Measurements from ENCODE around the gene GAK. TPM values are rescaled to one million over a fixed set of nuclear protein-coding genes. Genes with fewer than 3 reads are reported as not detected.

GAK gene
- total RNA-seq, 1 experiment from 2014 or later: 117 TPM

- H3K27ac ChIP-seq (ENCODE audit: low read length): no peak overlapping the region
- no peaks in the 10 kb centered on the region for H3K27me3 ChIP-seq (ENCODE audit: low read length)
- H3K4me1 ChIP-seq (ENCODE audit: insufficient read depth, low read length): no peaks in the 10 kb centered on the region
- no peaks in the 10 kb centered on the region for H3K9me2 ChIP-seq (replicated peaks; ENCODE audit: low read length)
- H3K9ac ChIP-seq (ENCODE audit: low read length): no peak overlapping the region
- H2AFZ ChIP-seq (ENCODE audit: low read length): no peak overlapping the region
- no peaks in the 10 kb centered on the region for H3K9me3 ChIP-seq (ENCODE audit: low read length)
- H3K36me3 ChIP-seq (ENCODE audit: low read depth, low read length): no peaks in the 10 kb centered on the region; the same call in 1 of the 2 replicates
- DNase-seq: no peak
- ATAC-seq: no peak
- no peaks in the 10 kb centered on the region for H3F3A ChIP-seq (ENCODE audit: low read length, unreplicated experiment)
- ChIA-PET CTCF (no interaction called here), POLR2A (ENCODE audit: unreplicated experiment) (no interaction called here)
- H3K79me2 ChIP-seq (ENCODE audit: low read length): no peaks in the 10 kb centered on the region
- intact Hi-C loops (cut with micrococcal nuclease): no loop called here
- no TSS peak for BruUV-seq (replicated peaks)
- no peak overlapping the region for H3K4me2 ChIP-seq (ENCODE audit: low read length)
- no peaks in the 10 kb centered on the region for H4K20me1 ChIP-seq (ENCODE audit: low read length)
- no peak for TF ChIP-seq EZH2phosphoT487 (IDR thresholded peaks at IDR 0.05; ENCODE audit: borderline replicate concordance, low read length)
- no peak for TF ChIP-seq CTCF (conservative IDR thresholded peaks at IDR 0.05; ENCODE audit: low read depth, low read length)
- no peak for TF ChIP-seq EZH2 (IDR thresholded peaks at IDR 0.05; ENCODE audit: low read length, unreplicated experiment)
- H3K4me3 ChIP-seq (ENCODE audit: low read length): no peak overlapping the region
Observed at GRCh38 chr4:844752-845232, 87.3 kb downstream of the GAK start.

- no peak for ATAC-seq
- H3F3A ChIP-seq (ENCODE audit: low read length, unreplicated experiment): no peaks in the 10 kb centered on the region
- ChIA-PET CTCF (no interaction called here), POLR2A (ENCODE audit: unreplicated experiment) (no interaction called here)
- no peaks in the 10 kb centered on the region for H3K27me3 ChIP-seq (ENCODE audit: low read length)
- no peaks in the 10 kb centered on the region for H3K9me2 ChIP-seq (replicated peaks; ENCODE audit: low read length)
- H3K4me1 ChIP-seq (ENCODE audit: insufficient read depth, low read length): no peaks in the 10 kb centered on the region
- no peaks in the 10 kb centered on the region for H4K20me1 ChIP-seq (ENCODE audit: low read length)
- H3K36me3 ChIP-seq (ENCODE audit: low read depth, low read length): no peaks in the 10 kb centered on the region; the same call in 1 of the 2 replicates
- H3K4me2 ChIP-seq (ENCODE audit: low read length): no peak overlapping the region
- TF ChIP-seq EZH2phosphoT487 (IDR thresholded peaks at IDR 0.05; ENCODE audit: borderline replicate concordance, low read length): no peak
- no peak for TF ChIP-seq EZH2 (IDR thresholded peaks at IDR 0.05; ENCODE audit: low read length, unreplicated experiment)
- no peak for TF ChIP-seq CTCF (conservative IDR thresholded peaks at IDR 0.05; ENCODE audit: low read depth, low read length)
- no peak overlapping the region for H3K4me3 ChIP-seq (ENCODE audit: low read length)
- H3K79me2 ChIP-seq (ENCODE audit: low read length): no peaks in the 10 kb centered on the region
- intact Hi-C loops (cut with micrococcal nuclease): no loop called here
- no peak overlapping the region for H3K27ac ChIP-seq (ENCODE audit: low read length)
- no peak overlapping the region for H3K9ac ChIP-seq (ENCODE audit: low read length)
- peaks cover 6% of the 10 kb centered on the region; the same call in 1 of the 2 replicates for H3K9me3 ChIP-seq (ENCODE audit: low read length)
- H2AFZ ChIP-seq (ENCODE audit: low read length): no peak overlapping the region
- no TSS peak for BruUV-seq (replicated peaks)
- no peak for DNase-seq
Observed at GRCh38 chr4:839675-840443, 92.3 kb downstream of the GAK start.

GRCh38 chr4:837772-838171, 94.3 kb downstream of the GAK start:
- TF ChIP-seq EZH2 (IDR thresholded peaks at IDR 0.05; ENCODE audit: low read length, unreplicated experiment): no peak
- Histone ChIP-seq H3K36me3 (ENCODE audit: low read depth, low read length) (no peaks in the 10 kb centered on the region; the same call in 1 of the 2 replicates), H3K9me3 (ENCODE audit: low read length) (peaks cover 6% of the 10 kb centered on the region; the same call in 1 of the 2 replicates), H3K27ac (ENCODE audit: low read length) (no peak overlapping the region), H3F3A (ENCODE audit: low read length, unreplicated experiment) (no peaks in the 10 kb centered on the region), H3K9ac (ENCODE audit: low read length) (no peak overlapping the region), H2AFZ (ENCODE audit: low read length) (no peak overlapping the region), H3K79me2 (ENCODE audit: low read length) (no peaks in the 10 kb centered on the region), H4K20me1 (ENCODE audit: low read length) (no peaks in the 10 kb centered on the region), H3K4me1 (ENCODE audit: insufficient read depth, low read length) (no peaks in the 10 kb centered on the region), H3K4me2 (ENCODE audit: low read length) (no peak overlapping the region), H3K9me2 (replicated peaks; ENCODE audit: low read length) (no peaks in the 10 kb centered on the region), H3K27me3 (ENCODE audit: low read length) (no peaks in the 10 kb centered on the region), H3K4me3 (ENCODE audit: low read length) (no peak overlapping the region)
- CTCF ChIA-PET: no interaction called here
- POLR2A ChIA-PET (ENCODE audit: unreplicated experiment): no interaction called here
- DNase-seq (no peak), ATAC-seq (no peak)
- intact Hi-C loops (cut with micrococcal nuclease): no loop called here
- no TSS peak for BruUV-seq (replicated peaks)
